Neural cell (in vitro differentiated cells): ENCODE data around the gene FN1. TPM values are rescaled to one million over a fixed set of nuclear protein-coding genes. Genes with fewer than 3 reads are reported as not detected.

Source experiments
- H2AFZ ChIP-seq: fragments of 200-600, 300-800 bp; sonication (generic), shearing (Covaris generic); 2 replicates; pipeline ENCODE4 v1.6.0; 2014; ENCODE audit warnings: low read depth, mild to moderate bottlenecking, antibody characterized with exemption, low read length, moderate library complexity
- H3F3A ChIP-seq: fragments of 200-600 bp; shearing (Covaris generic); 2 replicates; pipeline ENCODE4 v1.6.1; 2016; ENCODE audit warnings: mild to moderate bottlenecking, moderate library complexity, mixed read lengths, antibody characterized with exemption, low read length; ENCODE audit not compliant: insufficient read depth, poor library complexity, severe bottlenecking
- H3K27ac ChIP-seq: fragments of 200-600, 300-800 bp; sonication (generic), shearing (Covaris generic); 2 replicates; pipeline ENCODE4 v1.5.1; 2014; ENCODE audit warnings: mild to moderate bottlenecking, low read length, moderate library complexity
- H3K27me3 ChIP-seq: fragments of 300-800, 200-600 bp; sonication (generic), shearing (Covaris generic); 2 replicates; pipeline ENCODE4 v1.6.0; 2014; ENCODE audit warnings: mild to moderate bottlenecking, low read depth, low read length, moderate library complexity; ENCODE audit not compliant: insufficient read depth
- H3K36me3 ChIP-seq: fragments of 300-800, 200-600 bp; sonication (generic), shearing (Covaris generic); 2 replicates; pipeline ENCODE4 v1.5.1; 2014; ENCODE audit warnings: mild to moderate bottlenecking, antibody characterized with exemption, low read length, moderate library complexity; ENCODE audit not compliant: insufficient read depth
- H3K4me2 ChIP-seq: fragments of 300-800, 200-600 bp; sonication (generic), shearing (Covaris generic); 2 replicates; pipeline ENCODE4 v1.6.0; 2014; ENCODE audit warnings: mild to moderate bottlenecking, low read length
- H3K4me3 ChIP-seq: fragments of 300-800, 200-600 bp; sonication (generic), shearing (Covaris generic); 2 replicates; pipeline ENCODE4 v1.5.1; 2014; ENCODE audit warnings: mild to moderate bottlenecking, low read length, moderate library complexity
- H3K79me2 ChIP-seq: fragments of 200-600 bp; shearing (Covaris generic); replicated peaks from 2 replicates; pipeline ENCODE4 v1.6.0; 2014; ENCODE audit warnings: mild to moderate bottlenecking, low read length, moderate library complexity; ENCODE audit not compliant: insufficient read depth
- H3K9ac ChIP-seq: fragments of 300-800, 200-600 bp; sonication (generic), shearing (Covaris generic); 2 replicates; pipeline ENCODE4 v1.6.1; 2016; ENCODE audit warnings: mild to moderate bottlenecking, low read length, mixed read lengths
- H3K9me2 ChIP-seq: fragments of 200-600 bp; shearing (Covaris generic); 2 replicates; pipeline ENCODE4 v1.6.1; 2016; ENCODE audit warnings: mild to moderate bottlenecking, low read length, mixed read lengths; ENCODE audit not compliant: insufficient read depth
- H3K9me3 ChIP-seq: fragments of 200-600, 300-800 bp; sonication (generic), shearing (Covaris generic); 2 replicates; pipeline ENCODE4 v1.6.1; 2016; ENCODE audit warnings: mild to moderate bottlenecking, mixed run types, low read length, moderate library complexity, mixed read lengths
- H4K20me1 ChIP-seq: fragments of 200-600 bp; shearing (Covaris generic); 2 replicates; pipeline ENCODE4 v1.6.1; 2016; ENCODE audit warnings: mild to moderate bottlenecking, mixed run types; ENCODE audit not compliant: insufficient read depth
- EP300 ChIP-seq: fragments of 450-650 bp; conservative IDR thresholded peaks from 2 replicates; pipeline ENCODE4 v1.6.1; 2014; ENCODE audit warnings: antibody characterized with exemption, mild to moderate bottlenecking, moderate library complexity; ENCODE audit not compliant: poor library complexity, severe bottlenecking
- EZH2 ChIP-seq: fragments of 200-600, 300-800 bp; shearing (Covaris generic), sonication (generic); IDR thresholded peaks from 2 replicates; pipeline ENCODE4 v1.6.1; 2014; ENCODE audit warnings: antibody characterized with exemption, low read length, borderline replicate concordance, mild to moderate bottlenecking; ENCODE audit not compliant: insufficient read depth, poor library complexity, severe bottlenecking
- MXI1 ChIP-seq: fragments of 450-650 bp; conservative IDR thresholded peaks from 2 replicates; pipeline ENCODE4 v1.6.1; 2014; ENCODE audit warnings: antibody characterized with exemption, mild to moderate bottlenecking; ENCODE audit not compliant: poor library complexity, severe bottlenecking
- POLR2AphosphoS5 ChIP-seq: IDR thresholded peaks from 2 replicates; pipeline ENCODE4 v1.6.1; 2012
- RAD21 ChIP-seq: fragments of 450-650 bp; conservative IDR thresholded peaks from 2 replicates; pipeline ENCODE4 v1.6.1; 2014; ENCODE audit warnings: antibody characterized with exemption, mild to moderate bottlenecking, moderate library complexity
- SMC3 ChIP-seq: fragments of 450-650 bp; conservative IDR thresholded peaks from 2 replicates; pipeline ENCODE4 v1.6.1; 2014; ENCODE audit warnings: antibody characterized with exemption, mild to moderate bottlenecking, moderate library complexity; ENCODE audit not compliant: poor library complexity
- TAF1 ChIP-seq: IDR thresholded peaks from 2 replicates; pipeline ENCODE4 v1.6.1; 2012; ENCODE audit warnings: low read depth
- polyA plus RNA-seq: library from polyadenylated mRNA; depleted of rRNA; stranded (reverse); fragments of >200 nt; gene quantifications from 2 replicates; pipeline ENCODE4 v1.2.3, GENCODE V29; 2014
- TF ChIP-seq, protein P1 (sequence below): fragments of 450-650 bp; IDR thresholded peaks from 2 replicates; pipeline ENCODE4 v1.5.1; 2014; ENCODE audit warnings: antibody characterized with exemption, mild to moderate bottlenecking, moderate library complexity; ENCODE audit not compliant: poor library complexity, severe bottlenecking
- TF ChIP-seq, protein P2 (sequence below): IDR thresholded peaks from 2 replicates; pipeline ENCODE4 v1.6.1; 2012; ENCODE audit warnings: borderline replicate concordance

The FN1 gene
- polyA plus RNA-seq, 1 donor from 2014 or later: 0.93 TPM

DNA sequence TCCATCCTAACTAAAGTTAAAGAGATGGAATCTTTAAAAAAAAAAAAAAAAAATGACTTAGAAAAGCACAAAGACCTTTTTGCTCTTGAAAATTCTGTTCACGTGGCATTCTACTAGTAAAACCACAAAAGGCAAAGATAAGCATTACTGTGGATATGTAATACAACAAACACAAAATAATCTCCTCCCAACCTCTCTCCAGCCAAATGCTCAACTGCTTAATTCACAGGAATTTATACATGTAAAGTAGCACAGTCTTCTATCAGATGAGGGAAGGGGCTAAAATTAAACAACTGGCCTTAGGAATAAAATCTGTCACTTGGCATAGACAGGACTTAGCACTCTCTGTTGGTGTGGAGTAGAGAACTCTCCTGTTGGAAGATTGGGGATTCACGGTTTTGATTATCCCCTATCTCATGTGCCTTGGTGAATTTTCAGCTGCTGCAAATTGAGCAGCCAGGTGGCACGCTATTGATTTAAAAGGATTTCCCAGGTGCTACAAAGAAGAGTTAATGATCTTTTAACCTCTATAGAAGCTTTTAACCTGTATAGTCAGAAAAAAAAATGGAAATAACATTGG is 66.6 kb downstream of the FN1 start:
- H3K27me3 ChIP-seq: no peaks in the 10 kb centered on the region
- H4K20me1 ChIP-seq: no peaks in the 10 kb centered on the region
- no peaks in the 10 kb centered on the region for H3F3A ChIP-seq
- no peak overlapping the region for H3K4me2 ChIP-seq
- H3K4me3 ChIP-seq: no peak overlapping the region
- H3K9me3 ChIP-seq: no peaks in the 10 kb centered on the region
- H3K79me2 ChIP-seq: no peaks in the 10 kb centered on the region
- no peak overlapping the region for H2AFZ ChIP-seq
- TF ChIP-seq RAD21 (no peak), MXI1 (no peak), EZH2 (no peak), SMC3 (no peak), EP300 (no peak), TAF1 (no peak), POLR2AphosphoS5 (no peak)
- TF ChIP-seq, protein P1, sequence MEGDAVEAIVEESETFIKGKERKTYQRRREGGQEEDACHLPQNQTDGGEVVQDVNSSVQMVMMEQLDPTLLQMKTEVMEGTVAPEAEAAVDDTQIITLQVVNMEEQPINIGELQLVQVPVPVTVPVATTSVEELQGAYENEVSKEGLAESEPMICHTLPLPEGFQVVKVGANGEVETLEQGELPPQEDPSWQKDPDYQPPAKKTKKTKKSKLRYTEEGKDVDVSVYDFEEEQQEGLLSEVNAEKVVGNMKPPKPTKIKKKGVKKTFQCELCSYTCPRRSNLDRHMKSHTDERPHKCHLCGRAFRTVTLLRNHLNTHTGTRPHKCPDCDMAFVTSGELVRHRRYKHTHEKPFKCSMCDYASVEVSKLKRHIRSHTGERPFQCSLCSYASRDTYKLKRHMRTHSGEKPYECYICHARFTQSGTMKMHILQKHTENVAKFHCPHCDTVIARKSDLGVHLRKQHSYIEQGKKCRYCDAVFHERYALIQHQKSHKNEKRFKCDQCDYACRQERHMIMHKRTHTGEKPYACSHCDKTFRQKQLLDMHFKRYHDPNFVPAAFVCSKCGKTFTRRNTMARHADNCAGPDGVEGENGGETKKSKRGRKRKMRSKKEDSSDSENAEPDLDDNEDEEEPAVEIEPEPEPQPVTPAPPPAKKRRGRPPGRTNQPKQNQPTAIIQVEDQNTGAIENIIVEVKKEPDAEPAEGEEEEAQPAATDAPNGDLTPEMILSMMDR: no peak
- TF ChIP-seq, protein P2, sequence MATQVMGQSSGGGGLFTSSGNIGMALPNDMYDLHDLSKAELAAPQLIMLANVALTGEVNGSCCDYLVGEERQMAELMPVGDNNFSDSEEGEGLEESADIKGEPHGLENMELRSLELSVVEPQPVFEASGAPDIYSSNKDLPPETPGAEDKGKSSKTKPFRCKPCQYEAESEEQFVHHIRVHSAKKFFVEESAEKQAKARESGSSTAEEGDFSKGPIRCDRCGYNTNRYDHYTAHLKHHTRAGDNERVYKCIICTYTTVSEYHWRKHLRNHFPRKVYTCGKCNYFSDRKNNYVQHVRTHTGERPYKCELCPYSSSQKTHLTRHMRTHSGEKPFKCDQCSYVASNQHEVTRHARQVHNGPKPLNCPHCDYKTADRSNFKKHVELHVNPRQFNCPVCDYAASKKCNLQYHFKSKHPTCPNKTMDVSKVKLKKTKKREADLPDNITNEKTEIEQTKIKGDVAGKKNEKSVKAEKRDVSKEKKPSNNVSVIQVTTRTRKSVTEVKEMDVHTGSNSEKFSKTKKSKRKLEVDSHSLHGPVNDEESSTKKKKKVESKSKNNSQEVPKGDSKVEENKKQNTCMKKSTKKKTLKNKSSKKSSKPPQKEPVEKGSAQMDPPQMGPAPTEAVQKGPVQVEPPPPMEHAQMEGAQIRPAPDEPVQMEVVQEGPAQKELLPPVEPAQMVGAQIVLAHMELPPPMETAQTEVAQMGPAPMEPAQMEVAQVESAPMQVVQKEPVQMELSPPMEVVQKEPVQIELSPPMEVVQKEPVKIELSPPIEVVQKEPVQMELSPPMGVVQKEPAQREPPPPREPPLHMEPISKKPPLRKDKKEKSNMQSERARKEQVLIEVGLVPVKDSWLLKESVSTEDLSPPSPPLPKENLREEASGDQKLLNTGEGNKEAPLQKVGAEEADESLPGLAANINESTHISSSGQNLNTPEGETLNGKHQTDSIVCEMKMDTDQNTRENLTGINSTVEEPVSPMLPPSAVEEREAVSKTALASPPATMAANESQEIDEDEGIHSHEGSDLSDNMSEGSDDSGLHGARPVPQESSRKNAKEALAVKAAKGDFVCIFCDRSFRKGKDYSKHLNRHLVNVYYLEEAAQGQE: no peak
- H3K9me2 ChIP-seq: no peaks in the 10 kb centered on the region
- H3K27ac ChIP-seq: no peak overlapping the region
- H3K36me3 ChIP-seq: no peaks in the 10 kb centered on the region
- H3K9ac ChIP-seq: no peak overlapping the region

DNA sequence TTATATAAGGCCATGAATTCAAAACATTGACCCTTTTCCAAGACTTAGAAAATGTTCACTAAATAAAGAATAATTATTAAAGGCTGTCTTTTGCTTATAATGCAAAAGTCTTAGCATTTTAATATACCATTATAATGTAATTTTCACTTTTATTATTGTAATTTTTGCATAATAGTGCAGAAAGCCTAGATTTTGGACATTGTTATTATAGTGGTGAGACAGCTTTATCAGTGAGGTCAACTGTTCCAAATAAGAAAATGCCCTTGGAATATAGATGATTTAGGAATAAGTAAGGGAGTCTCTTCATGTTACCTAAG is 67.4 kb downstream of the FN1 start:
- TF ChIP-seq TAF1 (no peak), EP300 (no peak), POLR2AphosphoS5 (no peak), MXI1 (no peak), RAD21 (no peak), SMC3 (no peak), EZH2 (no peak)
- TF ChIP-seq, protein P1: no peak
- TF ChIP-seq, protein P2: no peak
- no peaks in the 10 kb centered on the region for H3K79me2 ChIP-seq
- H3K27me3 ChIP-seq: no peaks in the 10 kb centered on the region
- no peak overlapping the region for H3K4me2 ChIP-seq
- H3K36me3 ChIP-seq: no peaks in the 10 kb centered on the region
- no peak overlapping the region for H3K27ac ChIP-seq
- H2AFZ ChIP-seq: no peak overlapping the region
- no peaks in the 10 kb centered on the region for H4K20me1 ChIP-seq
- H3K9me3 ChIP-seq: no peaks in the 10 kb centered on the region
- no peak overlapping the region for H3K4me3 ChIP-seq
- no peak overlapping the region for H3K9ac ChIP-seq
- no peaks in the 10 kb centered on the region for H3K9me2 ChIP-seq
- no peaks in the 10 kb centered on the region for H3F3A ChIP-seq
